CD4-positive, alpha-beta T cell treated with Interleukin-6 at 100 ng/mL for 8 hours (primary cell): ENCODE measurements around the gene KMT2C.
"Not testable (repeated sequence)": the region's sequence is repeated elsewhere in the genome, so short reads cannot be mapped to it uniquely, and the experiment has no call there.

Experiments
- DNase-seq: peaks from one replicate; pipeline ENCODE4 v3.0.0-alpha.2; 2020; ENCODE audit warnings: mixed read lengths, low spot score

KMT2C gene

GRCh38 chr7:152307902-152308301 lies 127.9 kb downstream of the KMT2C start:
- DNase-seq: no peak

DNA sequence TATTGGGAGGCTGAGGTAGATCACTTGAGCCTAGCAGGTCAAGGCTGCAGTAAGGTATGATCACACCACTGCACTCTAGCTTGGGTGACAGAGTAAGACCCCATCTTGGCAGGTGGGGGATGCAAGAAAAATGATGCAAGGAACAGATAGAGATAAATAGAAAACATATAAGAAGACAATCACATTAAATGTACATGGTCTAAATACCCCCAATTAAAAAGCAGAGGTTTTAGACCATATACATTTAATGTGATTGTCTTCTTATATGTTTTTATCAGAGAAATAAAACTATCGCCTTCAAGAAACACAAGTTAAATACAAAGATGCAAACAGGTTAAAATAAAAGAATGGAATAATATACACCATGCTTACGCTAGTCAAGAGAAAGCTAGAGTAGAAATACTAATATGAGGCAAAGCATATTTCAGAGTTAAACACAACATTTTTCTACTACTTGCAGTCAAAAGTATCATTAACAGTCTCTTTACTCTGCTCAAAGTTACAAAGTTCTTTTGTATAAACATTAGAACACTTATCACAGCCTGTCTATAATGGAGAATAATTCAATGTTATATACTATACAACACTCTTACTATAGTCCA lies 136.2 kb downstream of the KMT2C start:
- DNase-seq: not testable (repeated sequence)

- no peak for DNase-seq
Measured at GRCh38 chr7:152292897-152293296, 142.9 kb downstream of the KMT2C start.

DNA sequence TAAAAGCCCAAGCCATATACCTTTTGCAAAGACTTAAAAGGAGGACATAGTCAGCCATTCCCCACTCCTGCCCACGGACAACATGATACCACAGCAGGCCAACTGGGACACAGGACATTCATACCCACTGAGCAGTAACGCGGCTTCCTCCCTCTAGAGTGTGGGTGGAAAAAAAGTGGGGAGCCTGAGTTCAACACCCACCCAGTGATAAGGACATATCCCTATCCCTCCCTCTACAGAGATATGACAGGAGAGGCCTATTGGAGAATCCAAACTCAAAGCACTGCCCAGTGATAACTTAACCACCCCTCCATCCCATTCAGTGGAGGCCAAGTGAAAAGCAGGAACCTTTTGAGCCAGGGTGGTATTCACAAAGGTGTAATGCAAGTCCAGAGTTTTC lies 148.8 kb downstream of the KMT2C start:
- DNase-seq: not testable (repeated sequence)

GRCh38 chr7:152286219-152286618 lies 149.6 kb downstream of the KMT2C start:
- DNase-seq: not testable (repeated sequence)

DNA sequence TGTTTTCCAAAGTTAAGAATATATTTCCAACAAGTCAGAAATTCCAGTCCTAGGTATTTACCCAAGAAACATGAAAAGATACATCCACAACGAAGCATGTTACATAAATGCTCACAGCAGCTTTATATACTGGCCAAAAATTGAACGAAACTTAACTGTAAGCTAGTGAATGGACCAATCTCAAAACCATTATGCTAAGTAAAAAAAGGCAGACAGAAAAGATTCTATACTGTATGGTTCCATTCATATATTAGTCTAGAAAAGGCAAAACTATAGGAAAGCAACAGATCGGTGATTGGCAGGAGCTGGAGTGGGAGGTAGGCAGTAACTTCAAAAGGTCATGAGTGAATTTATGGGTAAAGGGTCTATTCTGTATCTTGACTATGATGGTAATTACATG lies 150.8 kb downstream of the KMT2C start:
- not testable (repeated sequence) for DNase-seq

DNA sequence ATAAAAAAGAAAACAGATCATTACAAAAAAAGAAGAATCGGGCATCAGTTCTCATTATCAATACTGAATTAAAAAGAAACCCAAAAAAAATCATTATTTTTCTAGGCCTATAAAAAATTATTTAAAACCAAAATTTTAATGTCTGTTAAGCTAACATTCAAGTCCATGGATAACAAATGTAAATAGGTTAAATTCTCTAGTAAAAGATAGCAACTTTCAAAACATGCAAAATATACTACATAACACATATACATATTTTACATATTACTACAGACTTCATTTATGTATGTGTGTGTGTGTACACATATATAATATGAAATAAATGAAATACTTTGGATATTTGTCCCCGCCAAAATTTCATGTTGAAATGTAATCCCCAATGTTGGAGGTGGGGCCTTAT lies 158.1 kb downstream of the KMT2C start:
- not testable (repeated sequence) for DNase-seq

GRCh38 chr7:152270427-152270826 lies 165.4 kb downstream of the KMT2C start:
- DNase-seq: not testable (repeated sequence)

DNA sequence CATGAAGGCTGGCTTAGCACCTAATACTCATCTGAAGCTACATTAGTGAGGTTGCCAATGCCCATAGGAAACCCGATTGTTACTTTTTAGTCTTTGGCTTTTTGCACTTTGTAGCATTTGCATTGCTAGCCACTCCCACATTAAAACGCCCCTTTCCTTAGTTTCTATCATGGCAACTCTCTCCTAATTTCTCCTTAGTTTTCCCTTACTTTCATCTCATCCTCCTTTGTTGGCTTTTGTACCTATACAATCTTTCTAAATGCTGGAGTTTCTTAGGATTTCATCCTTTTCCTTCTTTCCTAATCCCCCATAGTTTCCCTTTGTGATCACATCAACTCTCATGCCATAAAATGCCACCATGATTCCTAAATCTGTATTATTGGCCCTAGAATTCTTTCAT lies 168.9 kb downstream of the KMT2C start:
- not testable (repeated sequence) for DNase-seq

- not testable (repeated sequence) for DNase-seq
Measured at GRCh38 chr7:152264915-152265314, 170.9 kb downstream of the KMT2C start.

- DNase-seq: not testable (repeated sequence)
Measured at GRCh38 chr7:152262146-152262545, 173.7 kb downstream of the KMT2C start.

DNA sequence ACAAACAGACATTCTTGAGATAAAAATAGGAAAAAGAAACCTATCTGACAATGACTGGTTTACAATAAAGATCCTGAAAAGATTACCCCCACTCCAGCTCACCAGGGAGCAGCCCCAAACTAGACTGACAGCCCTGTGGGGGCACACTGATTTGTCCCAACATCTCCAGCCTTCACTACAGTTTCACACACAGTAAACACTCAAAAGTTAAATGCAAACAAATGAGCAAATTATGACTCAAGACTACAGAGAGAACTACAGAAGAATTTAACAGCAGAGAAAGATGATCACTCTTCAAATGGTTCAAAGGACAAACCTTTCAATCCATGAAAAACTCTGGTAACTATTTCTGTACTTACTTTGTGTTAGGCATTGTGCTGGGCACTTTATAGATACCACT lies 176.2 kb downstream of the KMT2C start:
- not testable (repeated sequence) for DNase-seq

GRCh38 chr7:152247851-152248250 lies 188.0 kb downstream of the KMT2C start:
- DNase-seq: not testable (repeated sequence)

DNA sequence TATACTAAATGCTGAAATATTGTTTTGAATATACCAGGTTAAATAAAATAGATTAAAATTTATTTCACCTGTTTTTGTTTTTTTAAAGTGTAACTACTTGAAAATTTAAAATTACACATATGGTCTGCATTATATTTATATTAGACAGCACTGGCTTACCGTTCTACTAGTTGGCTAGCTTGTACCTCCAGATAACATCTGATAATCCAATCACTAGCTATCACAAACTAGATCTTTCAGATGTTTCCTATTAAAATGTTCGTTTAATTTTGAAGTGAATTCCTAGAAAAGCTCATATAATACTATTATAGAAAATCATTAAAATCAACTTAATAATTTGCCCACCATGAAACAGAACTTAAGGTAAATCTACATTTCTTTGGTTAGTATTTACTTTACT lies 190.4 kb downstream of the KMT2C start:
- not testable (repeated sequence) for DNase-seq

DNA sequence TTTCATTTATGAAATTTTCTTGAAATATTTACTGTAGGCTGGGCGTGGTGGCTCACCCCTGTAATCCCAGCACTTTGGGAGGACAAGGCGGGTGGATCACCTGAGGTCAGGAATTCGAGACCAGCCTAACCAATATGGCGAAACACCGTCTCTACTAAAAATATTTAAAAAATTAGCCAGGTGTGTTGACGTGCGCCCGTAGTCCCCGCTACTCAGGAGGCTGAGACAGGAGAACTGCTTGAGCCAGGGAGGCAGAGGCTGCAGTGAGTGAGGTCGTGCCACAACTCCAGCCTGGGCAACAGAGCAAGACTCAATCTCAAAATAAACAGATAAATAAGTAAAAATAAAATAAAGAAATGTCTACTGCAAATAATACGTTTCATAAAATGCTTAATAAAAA lies 192.3 kb downstream of the KMT2C start:
- not testable (repeated sequence) for DNase-seq

- DNase-seq: not testable (repeated sequence)
Measured at GRCh38 chr7:152241301-152241700, 194.5 kb downstream of the KMT2C start.

DNA sequence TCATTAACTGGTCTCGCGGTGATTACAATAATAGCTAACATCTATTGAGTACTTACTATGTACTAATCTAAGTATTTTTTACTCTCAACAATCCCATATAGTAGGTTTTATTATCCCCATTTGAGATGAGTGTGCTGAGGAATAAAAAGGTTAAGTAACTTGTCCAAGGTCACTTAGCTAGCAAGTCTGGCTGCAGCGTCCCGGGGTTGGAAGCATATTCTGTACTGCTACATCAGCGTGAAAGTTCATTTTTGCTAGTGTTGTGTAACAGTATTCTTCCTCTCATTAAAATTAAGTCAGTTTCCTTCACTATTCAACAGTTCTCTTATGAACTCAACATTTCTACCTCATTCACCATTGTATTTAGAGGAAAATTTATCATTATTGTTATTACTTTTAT lies 199.5 kb downstream of the KMT2C start:
- DNase-seq: not testable (repeated sequence)

GRCh38 chr7:152234421-152234820 lies 201.4 kb downstream of the KMT2C start:
- not testable (repeated sequence) for DNase-seq

DNA sequence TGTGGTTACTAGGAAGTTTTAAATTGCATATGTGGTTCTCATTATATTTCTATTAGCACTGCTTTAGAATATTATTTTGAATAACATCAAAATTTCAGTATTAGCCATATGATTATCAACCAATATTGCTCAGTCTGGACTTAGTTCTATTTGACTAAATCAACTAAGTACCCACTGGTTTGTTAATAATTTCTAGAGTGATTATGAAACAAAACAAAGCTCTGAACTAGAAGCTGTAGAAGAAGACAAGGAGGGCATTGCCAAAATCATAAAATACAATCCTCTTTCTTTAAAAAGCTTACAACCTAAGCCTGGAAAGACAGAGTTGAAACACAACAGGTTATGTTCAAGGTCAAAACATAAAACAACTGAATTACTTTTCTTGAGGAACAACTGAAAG lies 204.7 kb downstream of the KMT2C start:
- DNase-seq: no peak

- not testable (repeated sequence) for DNase-seq
Measured at GRCh38 chr7:152219556-152219955, 216.2 kb downstream of the KMT2C start.

DNA sequence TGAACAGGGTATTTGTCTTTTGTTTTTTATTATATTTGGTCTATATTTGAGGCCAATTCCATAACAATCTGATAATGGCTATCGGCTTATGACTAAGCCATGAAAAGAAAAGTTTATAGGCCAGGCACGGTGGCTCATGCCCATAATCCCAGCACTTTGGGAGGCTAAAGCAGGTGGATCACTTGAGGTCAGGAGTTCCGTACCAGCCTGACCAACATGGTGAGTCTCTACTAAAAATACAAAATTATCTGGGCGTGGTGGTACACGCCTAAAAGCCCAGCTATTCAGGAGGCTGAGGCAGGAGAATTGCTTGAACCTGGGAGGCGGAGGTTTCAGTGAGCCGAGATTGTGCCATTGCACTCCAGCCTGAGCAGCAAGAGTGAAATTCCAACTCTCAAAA lies 227.0 kb downstream of the KMT2C start:
- DNase-seq: not testable (repeated sequence)

DNA sequence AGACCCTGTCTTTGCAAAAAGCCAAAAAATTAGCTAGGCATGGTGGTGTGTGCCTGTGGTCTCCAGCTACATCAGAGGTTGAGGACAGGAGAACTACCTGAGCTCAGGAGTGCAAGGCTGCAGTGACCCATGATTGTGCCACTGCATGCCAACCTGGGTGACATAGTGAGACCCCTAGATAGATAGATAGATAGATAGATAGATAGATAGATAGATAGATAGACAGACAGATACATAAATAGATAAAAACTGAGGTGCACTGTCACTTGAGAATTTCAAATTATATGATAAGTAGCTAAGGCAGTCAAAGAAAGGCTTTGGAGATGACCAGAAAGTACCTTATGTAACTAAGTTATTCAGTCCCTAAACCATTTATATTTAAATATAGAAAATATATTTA lies 231.4 kb downstream of the KMT2C start:
- not testable (repeated sequence) for DNase-seq

DNA sequence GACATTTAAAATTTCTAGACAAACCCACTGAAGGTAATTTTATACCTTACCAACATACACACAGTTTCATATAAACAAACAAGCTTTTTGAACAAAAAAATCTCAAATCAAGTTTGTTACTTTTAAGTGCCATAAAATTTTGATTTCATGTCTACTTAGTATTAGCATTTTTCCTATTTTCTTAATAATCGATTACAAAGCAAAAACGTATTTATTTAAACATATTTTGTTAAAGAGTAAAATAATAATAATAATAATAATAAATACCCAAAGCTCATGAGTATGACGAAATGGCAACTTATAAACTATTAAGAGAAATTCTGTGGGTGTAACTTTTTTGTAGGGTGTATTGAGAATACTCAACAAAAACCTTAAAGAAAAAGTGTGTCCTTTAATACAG lies 232.7 kb downstream of the KMT2C start:
- no peak for DNase-seq

DNA sequence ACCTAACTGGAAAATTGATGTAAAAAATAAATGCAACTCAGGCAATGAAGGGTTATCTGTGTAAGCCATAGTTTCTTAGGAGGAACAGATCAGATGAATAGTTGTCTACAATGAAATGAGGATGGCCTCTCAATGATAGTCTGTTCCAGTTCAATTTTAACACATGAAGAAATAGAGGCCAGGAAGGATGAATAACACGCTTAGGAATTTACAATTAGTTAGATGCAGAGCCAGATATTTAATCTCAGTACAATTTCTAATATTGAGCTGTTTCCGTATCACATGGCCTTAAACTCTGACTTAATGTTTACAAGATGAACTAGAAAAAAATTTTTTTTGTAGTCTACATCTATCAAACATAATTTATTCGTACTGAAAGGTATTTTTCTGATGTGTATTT lies 233.7 kb downstream of the KMT2C start:
- no peak for DNase-seq
